GM18498 (cell line): ENCODE measurements around the gene TENM3.

Experiments used
- ATAC-seq: cut with Tn5 transposase; IDR thresholded peaks from one replicate; pipeline ENCODE4 v1.9.1; 2021; ENCODE audit warnings: mild to moderate bottlenecking, moderate library complexity; ENCODE audit not compliant: unreplicated experiment

TENM3 gene

DNA sequence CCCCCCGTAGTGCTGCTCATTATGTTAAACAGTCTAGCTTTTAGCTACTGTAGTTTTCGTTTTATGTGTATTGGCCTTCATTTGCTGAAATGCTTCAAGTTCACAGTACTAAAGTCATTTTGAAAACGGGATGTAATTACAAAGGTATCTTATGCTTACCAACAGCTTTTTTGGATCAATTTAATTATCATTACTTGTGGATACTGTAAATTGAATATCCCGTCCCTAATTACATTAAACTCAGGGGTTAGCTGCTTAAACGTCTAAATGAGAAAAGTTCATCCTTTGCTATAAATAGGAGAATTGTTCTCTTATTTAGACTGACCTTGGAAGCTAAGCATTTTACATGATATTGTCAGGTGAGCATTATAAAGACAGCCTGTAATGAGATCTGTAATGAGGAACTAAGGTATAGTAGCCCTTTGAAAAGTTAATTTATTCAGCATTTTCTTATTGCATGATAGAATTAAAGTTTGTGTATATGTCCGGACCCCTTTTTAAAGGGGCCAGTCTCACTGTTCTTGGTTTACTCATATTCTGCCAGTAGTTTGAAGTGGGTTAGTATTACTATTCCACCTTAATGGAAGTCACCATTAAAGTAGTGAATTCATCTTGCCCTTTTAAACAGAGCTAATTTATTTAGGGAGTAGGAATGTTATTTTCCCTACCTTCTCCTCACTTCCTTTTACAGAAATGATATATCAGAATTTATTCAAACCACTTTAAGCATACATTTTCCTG is 252.6 kb downstream of the TENM3 start:
- no peak for ATAC-seq

DNA sequence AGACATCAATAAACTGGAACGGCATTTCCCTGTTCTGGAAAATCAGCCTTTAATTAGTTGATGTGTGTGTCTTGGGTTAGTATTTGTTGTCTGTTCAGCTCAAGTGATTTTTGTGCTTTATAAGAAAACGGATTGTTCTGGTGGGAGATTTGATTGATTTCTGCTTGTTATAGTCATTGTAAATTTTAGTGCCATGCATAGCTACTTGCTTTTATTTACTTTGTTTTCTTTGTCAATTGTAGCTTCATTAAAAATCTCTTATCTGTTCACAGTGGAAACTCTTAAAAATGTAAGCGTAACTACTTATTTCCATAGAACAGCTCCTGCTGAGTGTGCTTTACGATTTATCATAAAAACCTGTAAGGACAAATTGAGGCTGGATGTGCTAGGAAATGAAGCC is 253.2 kb downstream of the TENM3 start:
- no peak for ATAC-seq

DNA sequence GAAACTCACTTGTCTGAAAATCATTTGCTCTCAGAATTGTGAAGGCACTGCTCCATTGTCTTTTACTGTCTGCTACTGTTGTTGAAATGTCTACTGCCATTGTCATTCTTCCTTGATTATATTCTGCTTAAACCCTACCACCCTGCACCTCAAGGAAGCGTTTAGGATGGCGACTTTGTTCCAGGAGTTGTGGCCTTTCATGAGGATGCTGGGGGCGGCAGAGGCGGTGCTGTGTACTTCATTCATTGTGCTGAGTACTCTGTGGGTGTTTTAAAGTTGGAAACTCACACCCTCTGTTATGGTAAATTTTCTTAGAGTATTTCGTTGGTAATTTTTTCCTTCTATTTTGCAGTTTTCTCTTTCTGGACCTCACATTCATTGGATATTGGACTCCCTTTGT is 258.9 kb downstream of the TENM3 start:
- ATAC-seq = no peak

DNA sequence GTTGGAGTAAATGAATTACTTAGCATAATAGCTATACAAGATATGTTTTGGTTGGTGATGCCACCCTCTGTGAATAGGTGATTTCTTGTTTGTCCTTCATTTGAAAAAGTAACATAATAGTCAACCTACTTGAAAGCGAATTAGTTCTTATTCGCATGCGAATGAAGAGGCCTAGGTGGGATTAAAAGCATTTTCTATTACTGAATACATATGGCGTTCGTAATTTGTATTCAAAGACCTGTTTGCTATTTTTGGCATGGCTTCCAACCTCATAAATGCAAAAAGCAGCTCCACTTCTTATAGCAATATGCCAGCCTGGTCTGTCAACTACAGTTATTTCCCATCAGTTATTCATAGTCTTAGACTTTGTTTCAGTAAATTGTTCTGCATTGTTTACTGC is 261.3 kb downstream of the TENM3 start:
- no peak for ATAC-seq

DNA sequence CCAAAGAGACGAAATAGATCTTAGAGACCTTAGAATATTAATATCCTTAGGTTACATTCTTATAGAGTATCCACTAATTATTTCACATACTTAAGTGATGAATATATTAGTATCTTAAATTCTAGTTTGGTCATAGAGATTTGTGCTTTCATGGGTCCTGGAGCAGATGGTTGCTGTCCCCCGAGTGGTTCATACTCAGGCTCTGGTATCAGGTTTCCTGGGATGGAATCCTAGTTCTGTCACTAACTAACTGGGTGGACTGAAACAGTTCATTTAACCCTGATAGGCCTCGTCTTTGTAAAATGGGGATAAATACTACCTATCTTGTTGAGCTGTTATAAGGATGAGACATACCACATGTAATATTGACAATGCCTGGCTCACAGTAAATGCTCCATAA is 264.6 kb downstream of the TENM3 start:
- ATAC-seq = no peak

DNA sequence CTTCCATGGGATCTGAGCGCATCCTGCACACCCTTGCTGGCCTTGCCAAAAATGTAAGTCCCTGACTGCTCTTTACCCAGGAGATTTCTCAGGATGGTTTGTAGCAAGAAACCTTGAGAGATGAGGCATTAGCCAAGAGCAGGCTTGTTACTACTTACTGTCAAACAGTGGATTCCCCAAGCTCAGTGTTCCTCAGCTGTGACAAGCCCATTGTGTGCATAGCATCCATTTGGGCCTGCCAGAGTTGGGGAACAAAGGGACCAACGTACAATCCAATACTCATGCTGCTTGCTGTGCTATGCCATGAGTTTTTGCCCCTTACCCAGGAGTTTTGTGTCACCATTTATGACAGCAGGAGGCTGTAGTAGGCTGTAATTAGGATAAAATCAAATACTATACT is 267.6 kb downstream of the TENM3 start:
- no peak for ATAC-seq

DNA sequence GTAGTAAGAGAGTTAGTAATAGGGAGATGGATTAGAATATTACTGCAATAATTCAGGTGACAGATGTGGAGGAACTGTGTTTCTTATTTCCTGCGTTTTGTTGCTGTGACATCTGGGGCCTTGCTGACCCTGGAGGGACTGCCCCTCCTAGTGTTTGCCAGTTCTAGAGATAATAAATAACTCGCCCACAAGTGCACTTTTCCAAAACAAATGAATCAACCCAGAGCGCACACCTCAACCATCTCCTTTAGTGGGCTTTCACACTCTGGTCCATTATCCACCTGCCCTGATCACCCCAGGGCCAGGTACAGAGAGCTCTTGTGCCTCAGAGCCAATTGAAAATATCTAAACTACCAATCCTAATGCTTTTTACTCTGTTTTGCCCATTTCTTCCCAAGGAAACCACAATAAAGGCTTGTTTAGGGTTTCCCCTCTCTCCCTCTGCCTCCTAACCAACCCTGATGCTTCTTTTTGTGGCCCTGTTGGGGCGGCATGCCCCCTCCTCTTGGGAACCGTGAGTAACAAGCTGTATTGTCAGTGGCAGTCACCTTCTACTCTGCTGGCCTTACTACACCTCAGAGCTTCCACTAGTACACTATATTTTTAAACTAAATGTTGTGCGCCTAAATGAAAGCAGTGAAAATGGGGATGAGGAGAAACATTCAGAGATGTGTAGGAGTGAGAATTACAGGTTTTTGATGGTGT is 270.5 kb downstream of the TENM3 start:
- ATAC-seq = peak; percentile 46

DNA sequence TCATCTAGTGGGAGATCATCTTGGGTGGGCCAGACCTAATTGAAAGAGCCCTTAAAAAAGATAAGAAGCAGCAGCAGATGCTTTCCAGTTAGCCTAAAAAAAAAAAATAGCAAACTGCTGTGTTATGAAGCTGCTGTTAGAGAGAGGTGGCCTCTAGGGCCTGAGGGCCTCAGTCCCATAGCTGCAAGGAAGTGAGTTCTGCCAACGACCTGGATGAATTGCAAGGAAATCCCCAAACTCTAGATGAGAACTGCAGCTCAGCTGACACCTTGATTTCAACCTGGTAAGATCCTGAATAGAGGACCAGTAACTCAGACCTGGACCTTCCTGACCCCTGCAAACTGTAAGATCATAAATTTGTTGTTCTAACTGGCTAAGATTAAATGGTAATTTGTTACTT is 275.2 kb downstream of the TENM3 start:
- no peak for ATAC-seq

DNA sequence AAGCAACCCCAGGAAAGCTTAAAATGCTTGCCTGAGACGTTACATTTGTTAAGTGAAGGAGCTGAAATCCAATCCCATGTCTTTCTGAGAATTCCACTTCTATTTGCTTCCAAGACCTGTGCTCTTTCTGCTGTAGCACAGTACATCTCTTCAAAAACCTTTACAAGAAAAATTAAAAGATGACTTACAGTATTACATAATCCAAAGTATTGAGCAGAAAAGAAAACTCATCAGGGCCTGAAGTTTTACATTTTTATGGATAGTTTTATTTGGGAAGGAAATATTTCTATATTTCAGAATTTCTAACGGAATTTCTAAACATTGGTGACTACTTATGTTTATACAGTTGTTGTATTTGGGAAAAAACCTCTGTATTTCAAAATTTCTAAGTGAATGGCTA is 276.3 kb downstream of the TENM3 start:
- ATAC-seq = no peak

DNA sequence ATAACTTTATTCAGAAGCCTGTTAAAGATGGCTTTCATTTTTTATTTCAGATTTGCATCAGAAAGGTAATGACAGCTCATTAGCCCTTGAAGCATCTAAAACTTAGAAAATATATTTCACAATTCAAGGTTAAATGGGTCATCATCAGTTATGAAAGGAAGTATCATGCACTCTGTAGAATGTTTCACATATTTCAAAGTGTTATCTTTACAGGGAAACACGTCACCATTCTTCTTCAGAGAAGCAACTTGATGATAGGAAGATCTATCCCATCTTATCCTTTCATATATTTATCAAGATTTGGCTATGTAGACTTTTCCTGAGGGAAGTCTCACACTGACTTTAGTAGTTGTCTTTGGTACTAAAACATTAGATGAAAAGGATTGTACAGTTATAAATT is 277.8 kb downstream of the TENM3 start:
- ATAC-seq = no peak

DNA sequence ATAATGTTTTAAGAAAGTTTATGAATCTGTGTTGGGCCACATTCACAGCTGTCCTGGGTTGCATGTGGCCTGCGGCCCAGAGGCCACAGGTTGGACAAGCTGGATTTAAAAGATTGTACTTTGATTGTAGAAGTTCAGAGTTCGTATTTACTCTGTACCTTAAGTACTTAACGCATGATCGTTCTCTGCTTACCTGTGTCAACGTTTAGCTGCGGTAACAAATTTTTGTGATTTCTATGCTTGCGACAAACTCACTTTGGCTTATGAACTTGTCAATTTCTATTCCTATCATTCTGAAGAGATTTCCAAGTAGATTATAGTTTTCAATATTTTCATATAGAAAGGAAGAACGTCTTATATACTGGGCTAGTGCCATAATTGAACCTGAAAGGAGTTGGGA is 285.6 kb downstream of the TENM3 start:
- ATAC-seq = no peak

DNA sequence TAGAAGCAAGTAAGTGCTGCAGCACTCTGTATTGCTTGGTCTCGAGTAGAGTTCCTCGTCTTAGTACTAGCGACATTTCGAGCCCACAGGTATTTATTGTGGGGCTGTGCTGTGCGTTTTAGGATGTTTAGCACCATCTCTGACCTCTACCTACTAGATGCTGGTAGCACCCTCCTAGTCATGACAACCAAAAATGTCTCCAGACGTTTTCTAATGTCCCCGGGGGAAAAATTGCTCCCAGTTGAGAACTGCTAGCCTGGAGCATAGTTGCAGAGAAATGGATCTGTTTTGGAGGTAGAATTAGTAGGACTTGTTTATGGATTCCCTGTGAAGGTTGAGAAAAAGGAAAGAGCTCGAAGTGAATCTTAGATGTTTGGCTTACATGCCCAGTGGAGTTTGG is 287.2 kb downstream of the TENM3 start:
- no peak for ATAC-seq

DNA sequence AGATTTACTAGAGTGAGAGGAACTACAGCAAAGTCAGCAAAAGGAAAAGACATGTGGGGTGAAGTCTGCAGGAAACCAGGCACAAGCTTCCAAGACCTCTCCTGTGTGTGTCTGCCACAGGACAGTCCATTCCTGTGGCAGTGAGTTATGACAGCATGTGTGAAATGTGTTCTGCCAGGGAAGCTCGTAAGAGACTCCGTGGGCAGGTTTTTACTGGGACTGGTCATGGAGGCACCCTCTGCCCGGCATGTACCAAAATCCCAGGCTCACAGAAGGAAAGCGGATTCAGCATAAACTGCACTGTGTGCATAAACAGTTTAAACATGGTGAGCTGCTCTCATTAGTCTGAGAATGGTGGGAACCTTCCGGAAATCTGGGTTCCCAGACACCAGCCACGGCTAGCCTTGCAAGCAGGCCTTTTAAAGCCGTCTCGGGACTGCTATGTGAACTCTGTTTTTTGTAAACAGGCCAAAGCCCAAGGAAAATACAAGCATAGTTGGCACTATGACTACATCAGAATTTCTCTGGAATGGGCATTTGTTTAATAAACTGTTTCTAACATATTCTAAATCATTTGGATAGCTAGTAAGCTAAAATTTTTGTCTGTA is 288.5 kb downstream of the TENM3 start:
- no peak for ATAC-seq

DNA sequence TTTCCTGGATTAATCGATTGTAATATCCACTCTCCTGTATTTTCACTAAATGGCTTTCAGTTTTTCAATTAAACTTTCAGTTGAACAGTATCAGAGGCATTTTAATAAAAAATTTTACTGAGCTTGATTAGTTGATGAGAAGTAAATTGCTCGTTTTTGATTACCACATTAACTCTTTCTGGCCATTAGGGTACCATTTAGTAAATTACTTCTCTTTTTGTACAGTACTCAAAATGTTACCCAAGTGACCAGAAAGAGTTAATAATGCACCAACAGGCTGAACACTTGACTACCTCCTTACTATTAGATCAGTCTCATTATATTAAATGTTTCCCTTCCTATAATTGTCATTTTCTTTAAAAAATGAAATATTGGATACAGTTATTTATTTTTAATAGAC is 289.2 kb downstream of the TENM3 start:
- no peak for ATAC-seq

DNA sequence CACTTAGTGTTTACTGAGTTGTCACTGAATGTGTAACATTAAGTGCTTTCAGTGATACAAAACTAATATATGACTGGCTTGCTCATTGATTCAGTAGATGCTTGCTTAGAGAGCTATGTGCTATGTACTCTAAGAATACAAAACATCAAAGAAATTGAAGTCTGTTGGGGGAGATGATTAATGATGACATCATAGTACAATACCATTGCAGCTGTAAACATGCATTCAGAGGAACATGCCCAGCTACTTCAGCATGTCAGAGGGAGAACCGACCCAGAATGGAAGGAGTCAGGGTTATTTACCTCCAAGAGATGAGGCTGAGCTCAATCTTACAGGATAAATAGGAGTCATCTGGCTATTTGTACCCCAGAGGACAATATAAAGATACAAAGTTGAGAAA is 290.8 kb downstream of the TENM3 start:
- no peak for ATAC-seq

DNA sequence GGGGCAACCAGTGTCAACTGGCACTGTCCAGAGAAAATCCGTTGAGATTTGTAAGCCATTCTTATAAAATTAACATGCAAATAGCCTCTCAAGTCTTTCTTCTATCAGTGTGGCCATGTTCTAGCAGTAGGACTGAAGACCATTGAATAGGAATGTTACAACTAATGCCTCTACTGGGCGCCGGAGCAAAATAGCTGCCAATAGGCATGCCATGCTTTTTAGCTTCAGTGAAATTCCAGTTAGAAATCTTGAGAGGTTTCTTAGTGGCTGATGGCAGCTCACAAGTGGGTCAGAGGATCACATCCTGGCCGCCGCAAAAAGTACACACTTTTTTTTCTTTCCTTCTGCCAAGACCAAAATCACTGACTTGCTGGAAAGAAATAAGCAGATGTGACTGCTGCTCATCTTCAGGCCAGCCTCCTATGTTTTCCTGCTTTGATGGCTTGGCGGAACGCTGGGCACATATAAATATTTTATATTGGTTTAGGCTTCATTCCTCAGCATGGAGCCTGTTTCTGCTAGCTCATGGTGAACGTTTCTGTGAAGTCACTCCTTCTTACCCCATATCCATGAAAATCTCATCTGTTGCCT is 293.1 kb downstream of the TENM3 start:
- no peak for ATAC-seq

DNA sequence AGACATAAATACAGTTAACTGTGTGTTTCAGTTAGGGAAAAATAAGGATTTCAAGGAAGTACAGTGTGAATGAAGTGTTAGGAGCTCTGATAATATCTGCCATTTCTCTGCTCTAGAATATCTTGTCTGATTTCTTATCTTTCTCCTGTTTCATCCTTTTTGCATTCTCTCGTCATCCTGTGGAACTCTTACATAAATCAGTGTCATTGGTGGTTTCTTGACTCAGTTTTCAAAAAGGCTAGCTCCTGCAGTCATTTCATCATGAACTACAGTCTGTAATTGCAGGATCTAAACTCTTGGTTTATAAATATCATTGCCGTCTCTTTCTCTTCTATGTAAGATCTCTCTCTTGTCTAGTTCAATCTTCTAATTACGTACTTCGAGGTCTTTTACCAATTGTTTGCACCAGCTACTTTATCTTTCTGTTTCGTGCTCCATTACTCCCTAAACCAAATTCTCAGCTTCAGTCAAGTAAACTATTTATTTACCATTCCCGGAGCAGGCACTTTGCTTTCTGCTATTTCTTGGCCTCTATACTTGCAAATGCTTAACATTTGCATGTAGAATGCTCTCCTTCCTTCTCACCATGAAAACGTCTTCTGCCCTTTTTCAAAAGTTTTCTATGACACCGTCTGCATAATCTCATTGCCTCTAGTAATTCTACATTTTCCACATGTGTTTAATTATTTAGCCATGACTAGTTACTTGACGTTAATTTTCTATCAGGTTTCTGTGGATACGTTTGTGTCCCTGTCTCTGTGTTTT is 294.0 kb downstream of the TENM3 start:
- ATAC-seq = no peak

DNA sequence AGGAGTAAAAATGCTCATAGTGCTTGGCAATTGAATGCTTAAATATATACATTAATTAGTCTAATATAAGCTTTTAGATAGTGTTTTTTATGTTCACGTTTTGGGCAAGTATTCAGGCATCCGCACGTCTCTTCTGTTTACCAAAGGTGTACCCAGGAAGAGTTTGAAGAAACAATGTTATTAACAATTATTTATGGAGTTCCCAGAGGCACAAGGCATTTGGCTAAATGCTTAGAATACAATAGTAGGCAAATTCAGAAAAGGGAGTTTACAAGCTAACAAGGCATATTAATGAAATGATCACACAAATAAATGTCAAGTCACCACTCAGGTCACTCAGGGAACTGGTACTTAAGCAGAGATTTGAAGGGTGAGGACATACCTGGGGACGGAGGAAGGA is 294.8 kb downstream of the TENM3 start:
- no peak for ATAC-seq

DNA sequence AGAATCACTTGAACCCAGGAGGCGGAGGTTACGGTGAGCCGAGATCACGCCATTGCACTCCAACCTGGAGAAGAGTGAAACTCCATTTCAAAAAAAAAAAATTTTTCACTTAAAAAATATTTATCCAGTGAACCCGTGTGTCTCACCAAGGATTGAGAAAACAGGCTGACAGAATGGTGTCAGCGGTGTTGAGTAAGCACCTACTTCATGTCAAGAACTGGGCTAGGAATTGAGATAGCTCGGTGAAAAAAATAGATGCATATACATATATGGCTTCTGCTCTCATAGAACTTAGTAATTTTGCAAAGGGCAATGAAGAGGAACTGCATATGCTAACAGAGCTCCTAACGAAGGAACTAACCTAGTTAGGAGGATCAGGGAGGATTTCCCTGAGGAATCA is 297.3 kb downstream of the TENM3 start:
- no peak for ATAC-seq

DNA sequence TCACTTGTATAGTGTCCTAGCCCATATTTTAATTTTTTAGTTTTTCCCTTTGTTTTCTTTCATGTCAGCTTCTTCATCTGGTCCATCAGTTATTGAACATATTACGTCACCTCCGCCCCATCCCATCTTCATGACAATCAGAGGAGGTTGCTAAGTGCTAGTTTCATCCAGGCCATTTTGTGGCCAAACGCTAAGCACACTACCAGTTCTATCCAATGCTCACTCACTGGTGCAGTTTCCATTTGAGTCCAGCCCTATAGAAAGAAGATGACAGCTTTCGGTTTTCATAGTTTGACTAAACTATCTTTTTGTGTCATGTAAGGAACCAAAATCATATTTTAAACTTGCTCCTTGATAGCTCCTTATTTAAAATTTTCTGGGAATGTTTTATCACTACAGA is 304.2 kb downstream of the TENM3 start:
- ATAC-seq = peak; percentile 99

DNA sequence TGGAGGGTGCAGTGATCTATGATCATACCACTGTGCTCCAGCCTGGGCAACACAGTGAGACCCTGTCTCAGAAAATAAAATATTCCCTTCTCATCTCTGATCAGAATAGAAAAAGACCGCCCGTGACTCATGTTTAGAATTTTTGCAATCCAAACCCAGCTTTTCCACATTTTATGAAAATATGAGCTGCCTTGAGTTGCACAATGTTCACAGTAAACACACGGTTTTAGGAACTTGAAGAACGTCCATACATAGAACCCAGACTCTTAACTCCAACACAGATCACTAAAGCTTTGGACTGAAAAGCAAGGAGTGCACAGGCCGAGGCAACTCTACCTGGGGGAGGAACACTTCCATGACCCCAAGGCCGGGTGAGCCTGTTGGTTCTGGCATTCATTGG is 305.0 kb downstream of the TENM3 start:
- ATAC-seq = no peak
